Heart right ventricle (tissue), 16 donors: Measurements from ENCODE around the gene TEKT3. TPM values are rescaled to one million over a fixed set of nuclear protein-coding genes. Genes with fewer than 3 reads are reported as not detected.

Experiments
- ATAC-seq, 8 donors: fragments of 200-7000 bp; cut with Tn5 transposase; one replicate each; pipeline ENCODE4 v1.9.1; 2020; ENCODE audit warnings: mild to moderate bottlenecking in 8 of 8, moderate library complexity in 8 of 8, moderate number of reproducible peaks in 1 of 8
- DNase-seq, 2 donors: peaks; one replicate each; pipeline ENCODE4 v3.0.0-alpha.2; 2020
- H3K27ac ChIP-seq, 10 donors: fragments of 200-600 bp; sonication (generic) in 2 of 10; one replicate each; pipeline versions ENCODE4 v1.5.0 to v1.8.0; 2020 to 2022; ENCODE audit warnings: mild to moderate bottlenecking in 3 of 10
- H3K27me3 ChIP-seq, 7 donors: fragments of 200-600 bp; one replicate each; pipeline ENCODE4 v1.8.0; 2021 to 2022; ENCODE audit warnings: mild to moderate bottlenecking in 2 of 7
- H3K36me3 ChIP-seq, 9 donors: fragments of 200-600 bp; sonication (generic) in 1 of 9; one replicate each; pipeline versions ENCODE4 v1.5.0 to v1.8.0; 2020 to 2022; ENCODE audit warnings: mild to moderate bottlenecking in 2 of 9
- H3K4me1 ChIP-seq, 9 donors: fragments of 200-600 bp; sonication (generic) in 1 of 9; one replicate each; pipeline versions ENCODE4 v1.5.0 to v1.8.0; 2020 to 2022; ENCODE audit warnings: mild to moderate bottlenecking in 4 of 9
- H3K4me3 ChIP-seq, 10 donors: fragments of 200-600 bp; sonication (generic) in 2 of 10; one replicate each; pipeline versions ENCODE4 v1.5.0 to v1.8.0; 2020 to 2022; ENCODE audit warnings: mild to moderate bottlenecking in 7 of 10, moderate library complexity in 2 of 10
- H3K9me3 ChIP-seq, 11 donors: fragments of 200-600 bp in 10 of 11; sonication (generic) in 2 of 11; one replicate each; pipeline versions ENCODE4 v1.5.0 to v1.8.0; 2013 to 2022; ENCODE audit warnings: mild to moderate bottlenecking in 2 of 11, control low read depth in 1 of 11, moderate library complexity in 1 of 11
- CTCF ChIP-seq, 9 donors: fragments of 200-600 bp; sonication (generic) in 2 of 9; IDR thresholded peaks; one replicate each; pipeline versions ENCODE4 v1.5.0 to v1.8.0; 2021 to 2022; ENCODE audit warnings: antibody characterized with exemption in 9 of 9, mild to moderate bottlenecking in 5 of 9, moderate library complexity in 1 of 9
- WGBS, 2 donors: extraction: QIAGEN DNeasy Blood & Tissue Kit; methylation state at CpG; one replicate each; pipeline ENCODE4 v1.1.7; 2013; ENCODE audit warnings: inconsistent platforms in 1 of 2; 5-methylcytosine and 5-hydroxymethylcytosine counted together
- intact Hi-C, 10 donors: fragments of 100-400 bp; cut with DNase I; formaldehyde crosslinking; loops; one replicate each; pipeline versions ENCODE4 v1.11.1 to v1.14.2; 2022
- polyA plus RNA-seq, 2 donors: library from polyadenylated mRNA; stranded (reverse); fragments of 200-250 nt; gene quantifications; one replicate each; pipeline ENCODE4 v1.2.3, GENCODE V29; 2013
- total RNA-seq, 10 donors: library from RNA; stranded (reverse); fragmentation: NEBNext Ultra II Directional in 3 of 10; extraction: Animal tissue kit (Norgen Biotek cat#: 25700) in 3 of 10; gene quantifications; one replicate each; pipeline versions ENCODE4 v1.2.1 to v1.2.4, GENCODE V29; 2021 to 2023
- donor health status: Arrhythmogenic right ventricular cardiomyopathy.
- donor health status: ischemic (EF 13 %, LVEDD 7.1; RV severe dilation, severe dysfunction).
- donor health status: healthy with polysubstance abuse.
- donor health status: DM: no; HTN: yes; CAD: no.
- donor health status: DM: no; HTN: no; CAD: no.
- donor health status: ischemic (EF 25% LVEDD 6.9; RV normal size, moderate dysfunction).
- donor health status: ischemic (EF 25% LVEDD 5.7; RV mildly dilated, moderate dysfunction).
- donor health status: healthy.
- donor health status: DM: yes; HTN: yes; CAD: no.
- donor health status: Ischemic cardiomyopathy.
- donor health status: ischemic (EF 35%, LVEDD 5.7; RV mildly dilated, moderate dysfunction).
- donor health status: nonischemic (EF 11% LVEDD 7.7; RV severe dilation, severe dysfunction).
- donor health status: DM: yes; HTN: yes; CAD: no.
- donor health status: PGD.
- donor health status: ischemic (EF 29% LVEDD 5.4; RV normal size, mild dysfunction).
- donor health status: nonischemic (EF 23%, LVEDD 6.1; RV moderate dilation, normal function).

Gene TEKT3
- total and polyA plus RNA-seq, 12 donors = 0.14 to 1.1 (median 0.68) TPM; not detected in 3

GRCh38 chr17:15261258-15261801, 80.1 kb downstream of the TEKT3 start:
- Histone ChIP-seq H3K27ac (peak overlapping the region; percentile 92 to 100 (median 98)), H3K36me3 (peaks cover 0 to 32% (median 21%) of the 10 kb centered on the region in 9 donors), H3K4me1 (peaks cover 15 to 62% (median 53%) of the 10 kb centered on the region in 9 donors), H3K4me3 (peak overlapping the region; percentile 49 to 89 (median 80)), H3K27me3 (peaks cover 0 to 45% (median 0%) of the 10 kb centered on the region in 7 donors), H3K9me3 (no peaks in the 10 kb centered on the region)
- DNase-seq (peak; percentile 46 to 66), ATAC-seq (peak; percentile 12 to 51 (median 35))
- no peak for TF ChIP-seq CTCF (IDR thresholded peaks at IDR 0.05)
- 1% methylated on average over 32 of the region's 32 CpGs for WGBS, 2 donors
- intact Hi-C loops = loop anchor here in 8 of 10 donors (1.0 to 10.0 kb wide), 10 partner anchors 81 to 241 kb away; partner anchors contain the start of gene TEKT3 (in 2 of the 8)

DNA sequence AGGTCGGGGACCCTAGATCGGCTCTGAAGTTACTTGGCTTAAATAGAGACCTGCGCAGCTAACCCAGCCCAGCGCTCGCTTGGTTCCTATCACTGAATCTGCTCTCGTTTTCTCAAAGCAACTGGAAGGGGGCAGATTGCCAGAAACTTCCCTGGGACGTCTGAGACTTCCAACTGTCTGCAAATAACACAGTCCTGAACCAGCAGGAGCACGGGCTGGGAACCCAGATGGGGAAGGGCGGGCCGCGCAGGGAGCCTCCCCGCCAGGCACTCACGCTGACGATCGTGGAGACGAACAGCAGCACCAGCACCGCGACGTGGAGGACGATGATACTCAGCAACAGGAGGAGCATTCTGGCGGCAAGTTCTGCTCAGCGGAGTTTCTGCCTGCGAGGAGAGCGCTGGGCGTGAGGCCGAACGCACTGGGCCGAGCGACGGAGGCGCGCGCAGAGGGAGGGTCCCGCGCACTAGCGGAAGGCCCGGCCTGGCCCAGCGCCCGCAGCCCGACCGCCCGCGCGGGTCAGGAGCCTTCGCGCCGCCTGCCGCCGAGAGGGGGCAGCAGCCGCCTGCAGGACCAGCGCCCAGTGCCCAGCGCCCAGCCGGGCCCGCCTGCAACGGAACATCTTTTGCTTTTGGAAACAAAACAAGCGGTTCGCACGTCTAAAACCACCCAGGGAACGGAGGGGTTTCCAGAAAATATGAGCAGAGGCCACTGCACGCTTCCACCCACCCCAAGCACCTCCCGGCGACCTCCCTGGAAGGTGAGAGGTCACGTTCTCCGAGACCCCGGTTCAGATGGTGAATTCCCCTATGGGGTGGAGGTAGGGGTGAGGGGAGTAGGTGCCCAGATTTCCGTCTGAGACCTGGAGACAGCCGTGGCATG, 80.8 kb downstream of the TEKT3 start:
- Histone ChIP-seq H3K4me1 (peaks cover 15 to 69% (median 59%) of the 10 kb centered on the region in 9 donors), H3K27ac (peak overlapping the region; percentile 92 to 100 (median 98)), H3K9me3 (no peaks in the 10 kb centered on the region), H3K4me3 (peak overlapping the region; percentile 49 to 89 (median 80)), H3K36me3 (peaks cover 0 to 40% (median 26%) of the 10 kb centered on the region in 9 donors), H3K27me3 (peaks cover 0 to 45% (median 0%) of the 10 kb centered on the region in 7 donors)
- intact Hi-C loops = loop anchor here in 9 of 10 donors (1.0 to 10.0 kb wide), 11 partner anchors 82 to 243 kb away; partner anchors contain the start of gene TEKT3 (in 2 of the 9)
- DNase-seq = peak; percentile 88 to 92
- peak; percentile 75 to 98 (median 90) for TF ChIP-seq CTCF (IDR thresholded peaks at IDR 0.05)
- ATAC-seq = peak; percentile 56 to 75 (median 70)
- 0 to 1% methylated on average over 64 to 67 of the region's 67 CpGs for WGBS, 2 donors

- 78 to 85% methylated on average over 6 of the region's 6 CpGs for WGBS, 2 donors
- Histone ChIP-seq H3K9me3 (no peaks in the 10 kb centered on the region), H3K27me3 (peaks cover 0 to 22% (median 0%) of the 10 kb centered on the region in 7 donors), H3K27ac (peak overlapping the region in 8 of 10 donors; percentile 52 to 99 (median 59)), H3K4me1 (peaks cover 15 to 81% (median 73%) of the 10 kb centered on the region in 9 donors), H3K4me3 (peak overlapping the region in 9 of 10 donors; percentile 3 to 44 (median 31)), H3K36me3 (peaks cover 0 to 66% (median 46%) of the 10 kb centered on the region in 9 donors)
- intact Hi-C loops = loop anchor here in 1 of 10 donors (5.0 kb wide), 1 partner anchor 244 kb away; no protein-coding TSS in a partner anchor
- no peak for TF ChIP-seq CTCF (IDR thresholded peaks at IDR 0.05)
- ATAC-seq (no peak), DNase-seq (no peak)
Observed at GRCh38 chr17:15257796-15258512, 83.4 kb downstream of the TEKT3 start.
